ENCODE data around the gene BLVRA. TPM values are rescaled to one million over a fixed set of nuclear protein-coding genes. Genes with fewer than 3 reads are reported as not detected.
"Not testable (repeated sequence)": the region's sequence is repeated elsewhere in the genome, so short reads cannot be mapped to it uniquely, and the experiment has no call there.

BLVRA gene
- total RNA-seq, 1 donor from 2014 or later: 10.2 TPM

DNA sequence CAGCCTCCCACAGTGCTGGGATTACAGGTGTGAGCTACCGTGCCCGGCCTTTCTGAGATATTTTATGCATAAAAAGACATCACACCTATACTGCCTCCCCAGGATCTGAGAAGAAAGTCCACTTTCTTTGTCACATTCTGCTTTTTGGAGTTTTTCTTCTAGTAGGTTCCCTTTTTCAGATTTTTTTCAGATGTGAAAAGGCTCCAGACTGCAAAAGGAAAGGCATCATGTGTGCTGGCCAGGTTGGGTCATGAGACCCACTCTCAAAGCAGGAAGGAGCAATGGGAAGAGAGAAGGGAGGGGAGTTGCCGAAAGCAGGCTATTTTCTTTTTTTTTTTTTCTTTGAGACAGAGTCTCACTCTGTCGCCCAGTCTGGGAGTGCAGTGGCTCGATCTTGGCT lies 10.8 kb downstream of the BLVRA start:
- TF ChIP-seq, protein P1, sequence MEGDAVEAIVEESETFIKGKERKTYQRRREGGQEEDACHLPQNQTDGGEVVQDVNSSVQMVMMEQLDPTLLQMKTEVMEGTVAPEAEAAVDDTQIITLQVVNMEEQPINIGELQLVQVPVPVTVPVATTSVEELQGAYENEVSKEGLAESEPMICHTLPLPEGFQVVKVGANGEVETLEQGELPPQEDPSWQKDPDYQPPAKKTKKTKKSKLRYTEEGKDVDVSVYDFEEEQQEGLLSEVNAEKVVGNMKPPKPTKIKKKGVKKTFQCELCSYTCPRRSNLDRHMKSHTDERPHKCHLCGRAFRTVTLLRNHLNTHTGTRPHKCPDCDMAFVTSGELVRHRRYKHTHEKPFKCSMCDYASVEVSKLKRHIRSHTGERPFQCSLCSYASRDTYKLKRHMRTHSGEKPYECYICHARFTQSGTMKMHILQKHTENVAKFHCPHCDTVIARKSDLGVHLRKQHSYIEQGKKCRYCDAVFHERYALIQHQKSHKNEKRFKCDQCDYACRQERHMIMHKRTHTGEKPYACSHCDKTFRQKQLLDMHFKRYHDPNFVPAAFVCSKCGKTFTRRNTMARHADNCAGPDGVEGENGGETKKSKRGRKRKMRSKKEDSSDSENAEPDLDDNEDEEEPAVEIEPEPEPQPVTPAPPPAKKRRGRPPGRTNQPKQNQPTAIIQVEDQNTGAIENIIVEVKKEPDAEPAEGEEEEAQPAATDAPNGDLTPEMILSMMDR (IDR thresholded peaks at IDR 0.05): no peak
- H3K36me3 Mint-ChIP-seq (ENCODE audit: low read depth): peaks cover 5% of the 10 kb centered on the region
- no peak for DNase-seq
- CTCF ChIA-PET: no interaction called here
- H3K27me3 Mint-ChIP-seq: no peaks in the 10 kb centered on the region
- no peaks in the 10 kb centered on the region for H3K9me3 Mint-ChIP-seq
- no peak overlapping the region for H3K4me3 Mint-ChIP-seq
- peaks cover 7% of the 10 kb centered on the region for H3K4me1 Mint-ChIP-seq
- no peak overlapping the region for H3K27ac Mint-ChIP-seq
- POLR2A ChIA-PET: no interaction called here
- no peak for ATAC-seq (ENCODE audit: low read depth)
- intact Hi-C loops (cut with micrococcal nuclease): no loop called here

DNA sequence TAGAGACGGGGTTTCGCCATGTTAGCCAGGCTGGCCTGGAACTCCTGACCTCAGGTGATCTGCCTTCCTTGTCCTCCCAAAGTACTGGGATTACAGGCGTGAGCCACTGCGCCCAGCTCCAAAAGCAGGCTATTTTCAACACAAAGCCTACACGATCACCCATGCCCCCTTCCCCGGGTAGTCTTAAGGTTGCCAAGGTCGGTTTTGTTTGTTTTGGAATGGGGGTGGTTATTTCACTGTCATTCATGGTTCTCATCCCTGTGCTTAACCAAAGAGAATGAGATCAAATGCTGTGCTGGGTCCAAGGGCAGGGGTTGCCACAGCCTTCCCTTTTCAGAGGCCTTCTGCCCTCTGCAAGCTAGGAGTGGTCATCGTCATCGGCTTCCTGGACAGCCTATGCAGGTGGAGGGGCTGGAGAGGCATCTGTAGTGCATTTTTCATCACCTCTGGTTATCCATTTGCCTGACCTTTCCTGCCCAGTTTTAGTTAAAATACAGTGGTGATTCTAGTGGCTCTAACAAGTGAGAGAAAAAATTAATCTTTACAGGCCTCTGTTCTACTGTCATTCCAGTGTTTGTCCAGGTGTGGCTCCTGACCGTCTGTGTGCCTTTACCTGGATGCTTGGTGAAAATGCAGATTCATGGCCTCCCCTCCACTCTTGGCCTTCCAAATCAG lies 11.4 kb downstream of the BLVRA start:
- peaks cover 7% of the 10 kb centered on the region for H3K36me3 Mint-ChIP-seq (ENCODE audit: low read depth)
- ATAC-seq (ENCODE audit: low read depth) (no peak), DNase-seq (no peak)
- H3K27ac Mint-ChIP-seq: no peak overlapping the region
- peaks cover under 1% of the 10 kb centered on the region for H3K4me1 Mint-ChIP-seq
- intact Hi-C loops (cut with micrococcal nuclease): no loop called here
- TF ChIP-seq, protein P1 (IDR thresholded peaks at IDR 0.05): no peak
- no peaks in the 10 kb centered on the region for H3K27me3 Mint-ChIP-seq
- no peak overlapping the region for H3K4me3 Mint-ChIP-seq
- ChIA-PET POLR2A (no interaction called here), CTCF (no interaction called here)
- H3K9me3 Mint-ChIP-seq: no peaks in the 10 kb centered on the region

DNA sequence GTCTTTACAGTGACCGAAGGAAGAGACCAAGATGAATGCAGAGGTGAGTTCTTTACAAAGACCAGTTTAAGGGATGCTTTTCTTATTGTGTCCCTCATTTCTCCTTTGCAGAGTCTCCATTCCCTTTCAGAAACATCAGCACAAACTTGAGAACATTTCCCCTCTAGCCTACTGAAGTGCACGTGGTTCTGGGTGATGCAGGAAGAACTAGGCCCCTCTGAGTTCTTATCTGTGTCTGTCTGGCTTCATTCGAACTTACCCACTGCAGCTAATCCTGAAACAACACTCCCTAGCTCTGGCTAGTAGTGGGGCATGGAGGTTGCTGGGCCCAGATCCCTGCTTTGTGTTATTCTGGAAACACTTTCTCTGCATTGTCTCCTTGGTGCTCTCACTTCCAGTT lies 12.6 kb downstream of the BLVRA start:
- no peak for DNase-seq
- Mint-ChIP-seq H3K4me1 (no peaks in the 10 kb centered on the region), H3K27ac (no peak overlapping the region), H3K9me3 (no peaks in the 10 kb centered on the region), H3K4me3 (no peak overlapping the region), H3K36me3 (ENCODE audit: low read depth) (peaks cover 7% of the 10 kb centered on the region), H3K27me3 (no peaks in the 10 kb centered on the region)
- CTCF ChIA-PET: no interaction called here
- no peak for ATAC-seq (ENCODE audit: low read depth)
- intact Hi-C loops (cut with micrococcal nuclease): no loop called here
- POLR2A ChIA-PET: no interaction called here
- TF ChIP-seq, protein P1 (IDR thresholded peaks at IDR 0.05): no peak

DNA sequence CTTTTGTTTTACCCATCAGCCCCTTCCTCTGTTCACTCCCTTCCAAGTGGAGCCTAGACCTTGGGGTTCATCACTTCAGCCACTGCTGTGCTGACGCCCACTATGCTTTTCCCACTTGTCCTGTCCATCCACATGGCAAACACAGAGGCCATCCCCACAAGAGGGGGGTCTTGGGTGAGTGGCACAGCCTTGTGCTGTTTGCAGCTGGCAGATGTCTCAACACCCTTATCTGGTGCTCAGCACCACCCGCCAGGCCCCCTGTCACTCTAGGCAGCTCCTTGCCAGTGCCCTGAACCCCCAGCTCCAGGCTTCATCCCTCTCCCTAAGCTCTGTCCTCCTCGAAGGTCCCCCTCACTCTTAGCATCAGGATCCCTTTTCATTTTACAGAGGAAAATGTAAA lies 13.1 kb downstream of the BLVRA start:
- ATAC-seq (ENCODE audit: low read depth): no peak
- intact Hi-C loops (cut with micrococcal nuclease): no loop called here
- peaks cover 2% of the 10 kb centered on the region for H3K9me3 Mint-ChIP-seq
- H3K27ac Mint-ChIP-seq: no peak overlapping the region
- TF ChIP-seq, protein P1 (IDR thresholded peaks at IDR 0.05): no peak
- H3K27me3 Mint-ChIP-seq: no peaks in the 10 kb centered on the region
- CTCF ChIA-PET: no interaction called here
- no peaks in the 10 kb centered on the region for H3K4me1 Mint-ChIP-seq
- POLR2A ChIA-PET: no interaction called here
- peaks cover 9% of the 10 kb centered on the region for H3K36me3 Mint-ChIP-seq (ENCODE audit: low read depth)
- no peak for DNase-seq
- H3K4me3 Mint-ChIP-seq: no peak overlapping the region

DNA sequence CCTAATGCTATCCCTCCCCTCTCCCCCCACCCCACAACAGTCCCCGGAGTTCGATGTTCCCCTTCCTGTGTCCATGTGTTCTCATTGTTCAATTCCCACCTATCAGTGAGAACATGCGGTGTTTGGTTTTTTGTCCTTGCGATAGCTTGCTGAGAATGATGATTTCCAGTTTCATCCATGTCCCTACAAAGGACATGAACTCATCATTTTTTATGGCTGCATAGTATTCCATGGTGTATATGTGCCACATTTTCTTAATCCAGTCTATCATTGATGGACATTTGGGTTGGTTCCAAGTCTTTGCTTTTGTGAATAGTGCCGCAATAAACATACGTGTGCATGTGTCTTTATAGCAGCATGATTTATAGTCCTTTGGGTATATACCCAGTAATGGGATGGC lies 14.8 kb downstream of the BLVRA start:
- H3K9me3 Mint-ChIP-seq; H3K4me3 Mint-ChIP-seq; POLR2A ChIA-PET; CTCF ChIA-PET; DNase-seq; H3K4me1 Mint-ChIP-seq; H3K27me3 Mint-ChIP-seq; intact Hi-C loops (cut with micrococcal nuclease); H3K36me3 Mint-ChIP-seq (ENCODE audit: low read depth); H3K27ac Mint-ChIP-seq; ATAC-seq (ENCODE audit: low read depth): not testable (repeated sequence)

DNA sequence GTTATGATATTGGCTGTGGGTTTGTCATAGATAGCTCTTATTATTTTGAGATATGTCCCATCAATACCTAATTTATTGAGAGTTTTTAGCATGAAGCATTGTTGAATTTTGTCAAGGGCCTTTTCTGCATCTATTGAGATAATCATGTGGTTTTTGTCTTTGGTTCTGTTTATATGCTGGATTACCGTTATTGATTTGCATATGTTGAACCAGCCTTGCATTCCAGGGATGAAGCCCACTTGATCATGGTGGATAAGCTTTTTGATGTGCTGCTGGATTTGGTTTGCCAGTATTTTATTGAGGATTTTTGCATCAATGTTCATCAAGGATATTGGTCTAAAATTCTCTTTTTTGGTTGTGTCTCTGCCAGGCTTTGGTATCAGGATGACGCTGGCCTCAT lies 16.8 kb downstream of the BLVRA start:
- H3K36me3 Mint-ChIP-seq (ENCODE audit: low read depth); ATAC-seq (ENCODE audit: low read depth); POLR2A ChIA-PET; CTCF ChIA-PET; H3K27ac Mint-ChIP-seq; H3K4me1 Mint-ChIP-seq; intact Hi-C loops (cut with micrococcal nuclease); H3K4me3 Mint-ChIP-seq; H3K27me3 Mint-ChIP-seq; H3K9me3 Mint-ChIP-seq; DNase-seq: not testable (repeated sequence)

DNA sequence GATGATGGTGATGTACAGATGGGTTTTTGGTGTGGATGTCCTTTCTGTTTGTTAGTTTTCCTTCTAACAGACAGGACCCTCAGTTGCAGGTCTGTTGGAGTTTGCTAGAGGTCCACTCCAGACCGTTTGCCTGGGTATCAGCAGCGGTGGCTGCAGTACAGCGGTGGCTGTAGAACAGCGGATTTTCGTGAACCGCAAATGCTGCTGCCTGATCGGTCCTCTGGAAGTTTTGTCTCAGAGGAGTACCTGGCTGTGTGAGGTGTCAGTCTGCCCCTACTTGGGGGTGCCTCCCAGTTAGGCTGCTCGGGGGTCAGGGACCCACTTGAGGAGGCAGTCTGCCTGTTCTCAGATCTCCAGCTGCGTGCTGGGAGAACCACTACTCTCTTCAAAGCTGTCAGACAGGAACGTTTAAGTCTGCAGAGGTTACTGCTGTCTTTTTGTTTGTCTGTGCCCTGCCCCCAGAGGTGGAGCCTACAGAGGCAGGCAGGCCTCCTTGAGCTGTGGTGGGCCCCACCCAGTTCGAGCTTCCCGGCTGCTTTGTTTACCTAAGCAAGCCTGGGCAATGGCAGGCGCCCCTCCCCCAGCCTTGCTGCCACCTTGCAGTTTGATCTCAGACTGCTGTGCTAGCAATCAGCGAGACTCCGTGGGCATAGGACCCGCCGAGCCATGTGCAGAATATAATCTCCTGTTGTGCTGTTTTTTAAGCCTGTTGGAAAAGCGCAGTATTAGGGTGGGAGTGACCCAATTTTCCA lies 20.0 kb downstream of the BLVRA start:
- CTCF ChIA-PET; H3K27ac Mint-ChIP-seq; H3K4me1 Mint-ChIP-seq; intact Hi-C loops (cut with micrococcal nuclease); H3K9me3 Mint-ChIP-seq; ATAC-seq (ENCODE audit: low read depth); H3K4me3 Mint-ChIP-seq; H3K36me3 Mint-ChIP-seq (ENCODE audit: low read depth); H3K27me3 Mint-ChIP-seq; POLR2A ChIA-PET; DNase-seq: not testable (repeated sequence)
